Measurements from ENCODE around the gene ITPKC.

The ITPKC gene

DNA sequence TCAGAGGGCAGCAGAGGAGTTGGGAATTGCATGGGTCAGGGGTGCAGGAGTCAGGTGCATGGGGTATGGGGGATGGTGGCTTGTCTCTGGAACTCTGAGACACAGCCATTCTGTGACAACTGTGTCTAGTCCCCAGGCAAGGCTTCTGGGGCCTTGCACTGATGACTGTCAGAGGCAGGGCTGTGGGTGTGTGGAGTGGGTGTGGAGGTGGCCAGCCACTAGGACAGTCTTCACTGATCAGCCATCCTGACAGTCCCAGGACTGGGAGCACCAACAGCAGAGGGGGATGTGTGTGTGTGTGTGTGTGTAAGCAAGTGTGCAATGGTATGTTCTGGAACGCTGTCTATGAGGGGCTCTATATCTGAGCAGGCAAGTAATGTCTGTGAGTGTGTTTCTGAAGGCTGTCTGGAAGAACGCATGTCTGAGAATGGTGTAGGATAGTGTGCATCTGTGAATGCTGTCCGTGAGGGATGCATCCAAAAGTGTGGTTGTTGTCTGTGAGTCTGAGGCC is 31.8 kb upstream of the ITPKC start:
- TF ChIP-seq, protein P1, sequence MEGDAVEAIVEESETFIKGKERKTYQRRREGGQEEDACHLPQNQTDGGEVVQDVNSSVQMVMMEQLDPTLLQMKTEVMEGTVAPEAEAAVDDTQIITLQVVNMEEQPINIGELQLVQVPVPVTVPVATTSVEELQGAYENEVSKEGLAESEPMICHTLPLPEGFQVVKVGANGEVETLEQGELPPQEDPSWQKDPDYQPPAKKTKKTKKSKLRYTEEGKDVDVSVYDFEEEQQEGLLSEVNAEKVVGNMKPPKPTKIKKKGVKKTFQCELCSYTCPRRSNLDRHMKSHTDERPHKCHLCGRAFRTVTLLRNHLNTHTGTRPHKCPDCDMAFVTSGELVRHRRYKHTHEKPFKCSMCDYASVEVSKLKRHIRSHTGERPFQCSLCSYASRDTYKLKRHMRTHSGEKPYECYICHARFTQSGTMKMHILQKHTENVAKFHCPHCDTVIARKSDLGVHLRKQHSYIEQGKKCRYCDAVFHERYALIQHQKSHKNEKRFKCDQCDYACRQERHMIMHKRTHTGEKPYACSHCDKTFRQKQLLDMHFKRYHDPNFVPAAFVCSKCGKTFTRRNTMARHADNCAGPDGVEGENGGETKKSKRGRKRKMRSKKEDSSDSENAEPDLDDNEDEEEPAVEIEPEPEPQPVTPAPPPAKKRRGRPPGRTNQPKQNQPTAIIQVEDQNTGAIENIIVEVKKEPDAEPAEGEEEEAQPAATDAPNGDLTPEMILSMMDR (conservative IDR thresholded peaks at IDR 0.05; ENCODE audit: low read depth), result no peak

DNA sequence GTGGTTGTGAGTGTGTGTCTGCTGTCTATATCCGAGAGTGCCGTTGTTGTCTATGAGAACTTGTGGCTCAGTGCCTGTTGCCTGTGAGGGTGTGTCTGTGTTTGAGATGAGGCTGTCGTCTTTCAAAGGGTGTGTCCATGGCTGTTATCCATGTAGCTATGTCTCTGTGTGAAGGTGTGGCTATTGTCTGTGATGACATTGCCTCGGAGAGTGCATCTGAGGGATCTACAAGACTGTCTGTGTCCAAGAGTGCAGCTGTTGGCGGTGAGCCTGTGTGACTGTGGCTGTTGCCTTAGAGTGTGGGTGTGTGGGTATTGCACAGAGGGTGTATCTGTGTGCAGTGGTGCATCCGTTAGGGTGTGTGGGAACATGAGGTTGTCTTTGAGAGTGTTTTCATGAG is 31.3 kb upstream of the ITPKC start:
- TF ChIP-seq, protein P1 (conservative IDR thresholded peaks at IDR 0.05; ENCODE audit: low read depth), result no peak
- ChIA-PET CTCF (interaction anchor here (0.9 kb wide), 1 partner anchor 22 kb away, joined by 3 read pairs; no protein-coding TSS in a partner anchor), POLR2A (ENCODE audit: low non-redundant PET) (no interaction called here)
- DNase-seq (ENCODE audit: low spot score), result no peak
- H3K27ac ChIP-seq, result peak overlapping the region; percentile 66

More for the DNA sequence above, 31.8 kb upstream of the ITPKC start:
- DNase-seq (ENCODE audit: low spot score), result no peak
- ChIA-PET CTCF (no interaction called here), POLR2A (ENCODE audit: low non-redundant PET) (no interaction called here)
- H3K27ac ChIP-seq, result peak overlapping the region; percentile 66

- POLR2A ChIA-PET (ENCODE audit: low non-redundant PET), result interaction anchor here (0.6 kb wide), 1 partner anchor 64 kb away, joined by 3 read pairs; no protein-coding TSS in a partner anchor
- CTCF ChIA-PET, result no interaction called here
- TF ChIP-seq, protein P1 (conservative IDR thresholded peaks at IDR 0.05; ENCODE audit: low read depth), result no peak
These were observed 29.9 kb upstream of the ITPKC start for GRCh38 chr19:40686882-40687524.

GRCh38 chr19:40687525-40688016 is 29.3 kb upstream of the ITPKC start:
- ChIA-PET POLR2A (ENCODE audit: low non-redundant PET) (interaction anchor here (0.6 kb wide), 1 partner anchor 36 kb away, joined by 4 read pairs; no protein-coding TSS in a partner anchor), CTCF (no interaction called here)
- TF ChIP-seq, protein P1 (conservative IDR thresholded peaks at IDR 0.05; ENCODE audit: low read depth), result no peak
- H3K27ac ChIP-seq, result peak overlapping the region; percentile 66
- DNase-seq (ENCODE audit: low spot score), result no peak

More at GRCh38 chr19:40686882-40687524, 29.9 kb upstream of the ITPKC start:
- H3K27ac ChIP-seq, result peak overlapping the region; percentile 66
- DNase-seq (ENCODE audit: low spot score), result no peak

DNA sequence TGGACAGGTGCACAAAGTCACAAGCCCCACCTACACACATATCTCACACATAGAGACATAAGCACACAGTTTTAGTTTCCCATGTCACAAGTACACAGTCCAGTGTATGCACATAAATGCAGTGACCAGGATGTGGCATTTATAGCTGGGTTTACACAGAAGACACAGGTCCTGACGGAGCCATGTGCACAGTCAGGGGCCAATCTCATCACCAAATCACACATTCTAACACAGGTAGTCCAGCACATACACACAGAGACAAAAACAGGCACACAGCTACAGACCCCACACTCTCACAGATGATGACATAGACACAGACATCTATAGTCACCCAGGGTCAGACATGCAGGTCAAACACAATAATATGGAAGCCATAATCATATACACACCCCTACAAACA is 28.6 kb upstream of the ITPKC start:
- ChIA-PET CTCF (no interaction called here), POLR2A (ENCODE audit: low non-redundant PET) (interaction anchor here (0.6 kb wide), 1 partner anchor 37 kb away, joined by 4 read pairs; no protein-coding TSS in a partner anchor)
- H3K27ac ChIP-seq, result peak overlapping the region; percentile 66; the same call in 1 of the 2 replicates
- TF ChIP-seq, protein P1 (conservative IDR thresholded peaks at IDR 0.05; ENCODE audit: low read depth), result no peak
- no peak for DNase-seq (ENCODE audit: low spot score)

DNA sequence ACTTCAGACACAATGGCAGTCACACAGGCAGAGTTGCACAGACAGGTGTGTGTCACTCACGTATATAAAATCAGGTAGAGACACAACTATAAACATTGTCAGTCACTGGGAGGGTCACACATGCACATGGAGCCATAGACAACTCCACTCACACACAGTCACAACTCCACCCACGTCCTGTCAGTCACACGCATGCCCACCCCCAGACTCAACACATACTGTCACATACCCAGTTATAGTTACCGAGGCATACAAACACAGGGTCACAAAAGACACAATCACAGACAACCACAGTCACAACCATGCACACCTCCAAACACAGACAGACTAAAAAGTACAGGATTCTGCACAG is 27.9 kb upstream of the ITPKC start:
- no peak for DNase-seq (ENCODE audit: low spot score)
- POLR2A ChIA-PET (ENCODE audit: low non-redundant PET), result no interaction called here
- peak overlapping the region; percentile 94 for H3K27ac ChIP-seq
- CTCF ChIA-PET, result no interaction called here
- TF ChIP-seq, protein P1 (conservative IDR thresholded peaks at IDR 0.05; ENCODE audit: low read depth), result no peak
